Dedifferentiated amniotic fluid mesenchymal stem cell (primary cell): ENCODE data around the gene TGFBR2.

Source experiments
- DNase-seq: peaks from one replicate; pipeline ENCODE4 v3.0.0-alpha.2; 2016; ENCODE audit errors: extremely low spot score

TGFBR2 gene

DNA sequence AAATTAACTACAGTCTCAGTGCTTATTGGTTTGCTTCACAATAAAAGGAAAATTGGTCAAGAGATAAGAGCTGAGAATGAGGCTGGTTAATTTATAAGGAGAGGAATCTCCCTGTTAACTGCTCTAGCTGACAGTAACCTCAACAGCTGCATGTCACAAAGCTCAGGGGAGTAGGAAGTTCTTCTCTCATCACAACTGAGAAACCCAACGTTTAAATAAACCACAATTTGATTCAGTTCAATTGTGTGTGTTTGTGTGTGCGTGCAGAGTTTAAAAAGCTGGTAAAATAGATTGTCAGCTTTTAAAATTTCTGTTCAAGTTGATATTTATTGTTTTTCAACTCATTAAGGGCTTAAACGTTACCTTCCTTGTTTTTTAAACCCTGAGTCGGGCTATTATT lies 3.5 kb upstream of the TGFBR2 start:
- DNase-seq = no peak

DNA sequence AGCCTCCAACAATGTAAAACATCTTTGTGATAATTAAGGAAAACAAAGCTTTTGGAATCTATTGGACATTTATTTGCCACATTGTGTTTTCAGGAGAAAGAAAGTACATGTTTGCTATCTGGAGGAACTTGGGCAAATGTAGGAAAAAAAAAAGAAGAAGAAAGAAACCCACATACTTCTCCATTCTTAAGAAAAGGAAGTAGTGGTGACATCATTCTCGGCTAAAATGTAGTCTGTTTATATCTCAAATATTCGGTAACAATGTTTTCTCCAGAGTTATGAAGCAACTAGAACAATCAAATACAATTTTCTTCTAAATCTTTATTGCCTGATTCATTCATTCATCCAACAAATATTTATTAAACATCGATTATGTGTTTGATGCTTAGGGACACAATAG lies 2.3 kb upstream of the TGFBR2 start:
- DNase-seq = no peak

DNA sequence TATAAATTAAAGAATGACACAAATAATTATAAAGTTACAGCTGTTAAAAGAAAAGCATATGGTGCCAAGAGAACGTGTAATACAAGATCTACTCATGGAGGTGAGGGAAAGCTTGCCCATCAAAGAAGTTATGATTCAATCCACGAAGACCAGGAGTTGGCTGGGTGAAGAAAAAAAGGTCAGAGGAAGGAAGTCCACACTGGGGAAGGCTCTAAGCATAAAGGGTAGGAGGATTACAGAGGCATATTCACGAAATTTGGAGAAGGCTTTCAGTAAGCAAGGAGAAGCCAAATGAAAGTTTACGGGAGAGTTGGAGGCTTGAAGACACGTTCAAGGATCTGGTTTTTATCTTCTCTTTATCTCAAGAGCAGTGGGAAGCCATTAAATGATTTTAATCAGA lies 1.8 kb upstream of the TGFBR2 start:
- DNase-seq = no peak

DNA sequence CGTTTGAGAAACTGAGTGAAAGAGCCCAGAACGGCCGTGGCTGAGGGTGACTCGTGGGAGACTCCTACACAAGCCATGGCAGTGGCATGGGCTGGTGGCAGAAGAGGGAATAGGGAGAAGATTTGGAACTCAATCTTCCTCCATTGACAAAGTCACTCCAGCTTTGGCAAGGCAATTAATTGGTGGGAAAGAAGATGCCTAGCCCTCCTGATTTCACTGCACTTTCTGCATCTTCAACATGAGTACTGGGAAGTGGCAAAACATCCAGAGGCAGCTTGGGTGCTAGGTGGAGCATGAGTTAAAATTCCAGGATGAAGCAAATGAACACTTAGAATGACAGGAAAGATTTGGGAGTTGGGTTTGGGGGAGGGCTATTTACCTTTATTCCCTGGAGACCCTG lies 1.4 kb upstream of the TGFBR2 start:
- DNase-seq = no peak

DNA sequence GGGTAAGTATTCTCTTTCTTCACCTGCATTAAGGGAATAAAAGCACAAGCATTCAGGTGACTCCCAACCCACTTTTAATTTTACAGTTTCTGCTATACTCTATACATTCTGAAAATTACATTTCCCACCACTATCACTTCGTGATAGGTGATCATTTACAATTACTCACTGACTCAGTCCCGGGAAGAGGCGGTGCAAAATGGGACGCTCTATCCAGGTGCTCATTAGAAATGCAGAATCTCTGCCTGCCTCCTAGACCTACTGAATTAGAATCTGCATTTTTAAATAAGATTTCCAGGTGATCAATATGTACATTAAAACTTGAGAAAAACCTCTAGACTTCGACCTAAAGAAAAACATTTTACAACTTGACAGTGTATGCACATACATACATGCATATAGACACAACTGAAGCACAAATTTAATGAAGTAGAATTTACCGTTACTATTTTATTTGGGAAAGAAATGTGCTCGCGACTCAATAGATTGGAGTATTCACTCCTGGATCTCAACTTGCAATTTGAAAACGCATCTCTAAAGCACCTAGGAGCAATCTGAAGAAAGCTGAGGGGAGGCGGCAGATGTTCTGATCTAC lies 598 bp upstream of the TGFBR2 start:
- no peak for DNase-seq

DNA sequence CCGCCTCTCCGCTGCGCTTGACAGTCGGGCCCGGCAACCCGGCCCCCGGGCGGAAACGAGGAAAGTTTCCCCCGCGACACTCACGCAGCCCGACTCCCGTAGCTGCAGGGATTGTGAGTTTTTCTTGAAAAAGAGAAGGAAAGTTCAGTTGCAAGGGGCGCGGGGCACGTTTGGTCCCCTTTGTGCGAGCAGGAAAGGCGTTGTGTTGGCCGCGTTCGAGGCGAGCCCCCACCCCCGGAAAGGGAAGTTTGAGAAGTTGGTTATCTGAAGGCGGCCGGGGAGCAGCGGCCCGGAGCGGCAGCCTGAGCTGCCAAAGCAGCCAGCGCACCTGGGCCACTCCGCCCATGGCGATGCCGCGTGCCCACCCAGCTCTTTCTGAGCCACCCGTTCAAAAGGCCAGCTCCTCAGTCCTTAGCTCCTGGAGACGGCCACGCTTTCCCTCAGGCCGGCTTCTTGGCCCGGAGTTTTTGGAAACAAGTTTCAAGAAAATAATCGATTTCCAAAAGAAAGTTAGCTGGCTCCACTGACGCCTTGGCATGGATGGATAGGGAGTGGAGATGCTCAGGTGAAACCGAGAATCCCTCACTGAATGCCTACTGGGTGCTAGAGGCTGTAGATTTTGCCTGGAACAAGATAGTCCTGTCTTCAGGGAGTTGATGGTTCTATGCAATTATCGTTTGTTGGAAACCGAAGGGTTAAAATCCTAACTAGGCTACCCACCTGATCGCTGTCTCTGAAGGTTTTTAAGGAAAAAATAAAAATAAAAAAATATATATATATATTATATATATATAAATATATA lies 832 bp downstream of the TGFBR2 start:
- no peak for DNase-seq

DNA sequence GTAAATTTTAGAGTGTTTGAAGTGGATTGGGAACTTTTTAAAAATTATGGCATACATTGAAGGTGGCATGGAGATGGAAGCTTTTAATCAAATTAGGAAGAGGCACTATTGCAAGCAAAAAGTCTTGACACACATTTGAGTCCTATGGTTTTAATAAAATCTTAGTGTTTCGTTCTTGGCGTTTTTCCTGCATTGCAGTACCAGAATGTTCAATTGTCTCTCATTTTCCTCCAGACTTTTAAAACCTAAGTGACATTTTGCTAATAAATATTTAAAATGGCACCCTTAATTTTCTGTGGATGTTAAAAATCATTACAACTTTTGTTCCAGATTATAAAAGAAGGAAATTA lies 2.2 kb downstream of the TGFBR2 start:
- no peak for DNase-seq

DNA sequence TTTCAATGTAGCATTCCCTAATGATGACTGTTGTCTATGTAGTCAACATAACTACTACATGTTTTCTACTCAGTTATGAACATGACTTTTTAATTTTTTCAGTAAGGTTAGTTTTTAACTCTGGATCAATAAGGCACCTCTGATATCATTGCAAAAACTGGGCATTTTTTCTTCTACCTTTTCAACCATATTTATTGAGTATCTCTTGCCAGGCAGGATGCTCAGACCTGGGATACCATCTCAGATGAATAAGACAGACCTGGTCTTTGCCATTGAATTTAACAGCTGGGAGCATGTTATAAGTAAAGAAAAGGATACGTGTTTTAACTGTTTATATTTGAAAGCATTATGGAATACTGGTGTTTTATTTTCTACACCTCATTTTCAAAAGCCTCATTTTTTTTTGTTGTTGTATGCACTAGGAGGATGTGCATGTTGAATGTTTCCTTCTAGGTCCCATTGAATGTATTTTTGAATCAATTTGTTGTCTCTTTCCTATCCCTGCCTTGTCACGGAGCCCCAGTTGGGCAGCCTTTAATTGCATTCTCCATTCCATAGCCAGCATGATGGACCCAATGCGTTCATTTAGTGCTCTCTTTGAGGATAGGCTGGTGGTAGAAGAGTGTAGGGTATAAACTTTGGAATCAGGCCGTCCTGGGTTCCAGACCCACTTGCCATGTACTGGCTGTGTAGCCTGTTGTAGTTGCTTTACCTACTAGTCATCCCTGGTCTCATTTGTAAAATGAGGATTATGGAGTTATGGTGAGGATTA lies 3.7 kb downstream of the TGFBR2 start:
- no peak for DNase-seq

DNA sequence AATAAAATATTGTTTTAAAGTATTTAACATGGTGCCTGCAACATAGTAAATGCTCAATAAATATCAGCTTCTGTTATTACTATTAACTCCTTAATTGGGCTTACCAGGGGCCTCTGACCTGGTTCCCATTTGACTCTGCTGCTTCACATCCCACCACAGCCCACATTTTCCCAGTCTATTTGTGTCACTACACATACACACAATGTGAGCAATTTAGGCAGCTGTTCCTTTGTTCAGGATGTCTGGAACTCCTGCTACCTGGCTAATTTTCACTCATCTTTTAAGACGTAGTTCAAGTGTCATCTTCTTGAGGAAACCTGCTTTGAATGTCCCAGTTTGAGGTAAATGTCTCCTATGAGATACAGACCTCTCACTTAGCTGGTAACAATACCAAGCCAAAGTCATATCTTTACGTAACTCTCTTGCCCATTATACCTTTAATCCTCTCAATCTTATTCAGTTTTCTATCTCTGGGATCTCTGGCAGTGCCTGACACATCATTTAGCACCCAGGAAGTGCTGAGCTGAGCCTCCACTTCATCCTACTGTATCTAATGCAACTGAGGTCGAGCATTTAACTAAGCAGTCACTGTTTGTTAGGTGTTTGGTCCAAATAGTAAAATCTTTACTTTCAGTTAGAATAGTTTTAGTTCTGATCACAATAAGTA lies 4.4 kb downstream of the TGFBR2 start:
- DNase-seq = no peak

DNA sequence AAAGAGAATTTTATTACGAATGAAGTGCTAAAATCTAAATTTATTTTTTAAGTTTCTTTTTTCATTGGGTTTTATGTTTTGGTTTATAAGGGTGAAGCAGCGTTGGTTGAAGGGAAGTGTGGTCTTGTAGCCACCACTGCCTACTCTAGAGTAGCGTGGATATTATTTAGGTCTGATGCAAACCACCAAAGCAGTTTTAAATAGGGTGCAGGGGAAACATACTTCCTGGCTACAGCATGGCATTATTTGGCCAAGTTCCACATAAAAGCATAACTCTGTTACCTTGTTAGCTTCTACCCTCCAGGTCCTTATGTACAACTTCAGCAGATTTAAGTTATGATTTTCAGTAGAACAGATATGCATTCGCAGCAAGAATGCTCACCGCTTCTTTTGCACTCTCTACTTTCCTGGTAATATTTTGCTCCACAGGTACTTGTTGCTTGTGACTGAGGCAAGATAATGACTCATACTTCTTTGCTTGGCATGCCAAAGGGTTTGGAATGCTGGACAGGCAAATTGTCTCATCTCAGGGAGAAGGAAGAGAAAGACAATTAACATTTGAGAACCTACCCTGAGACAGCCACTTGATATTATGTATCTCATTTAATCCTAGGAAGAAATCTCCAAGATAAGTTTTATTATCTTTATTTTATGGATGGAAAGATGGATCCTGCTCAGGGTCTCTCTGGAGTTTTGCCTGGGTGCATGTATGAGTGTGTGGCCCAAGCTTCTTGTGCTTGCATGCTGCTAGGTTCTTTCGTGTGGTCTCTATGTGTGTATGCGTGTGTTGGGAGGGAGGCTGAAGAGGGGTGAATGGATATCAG lies 5.4 kb downstream of the TGFBR2 start:
- no peak for DNase-seq

DNA sequence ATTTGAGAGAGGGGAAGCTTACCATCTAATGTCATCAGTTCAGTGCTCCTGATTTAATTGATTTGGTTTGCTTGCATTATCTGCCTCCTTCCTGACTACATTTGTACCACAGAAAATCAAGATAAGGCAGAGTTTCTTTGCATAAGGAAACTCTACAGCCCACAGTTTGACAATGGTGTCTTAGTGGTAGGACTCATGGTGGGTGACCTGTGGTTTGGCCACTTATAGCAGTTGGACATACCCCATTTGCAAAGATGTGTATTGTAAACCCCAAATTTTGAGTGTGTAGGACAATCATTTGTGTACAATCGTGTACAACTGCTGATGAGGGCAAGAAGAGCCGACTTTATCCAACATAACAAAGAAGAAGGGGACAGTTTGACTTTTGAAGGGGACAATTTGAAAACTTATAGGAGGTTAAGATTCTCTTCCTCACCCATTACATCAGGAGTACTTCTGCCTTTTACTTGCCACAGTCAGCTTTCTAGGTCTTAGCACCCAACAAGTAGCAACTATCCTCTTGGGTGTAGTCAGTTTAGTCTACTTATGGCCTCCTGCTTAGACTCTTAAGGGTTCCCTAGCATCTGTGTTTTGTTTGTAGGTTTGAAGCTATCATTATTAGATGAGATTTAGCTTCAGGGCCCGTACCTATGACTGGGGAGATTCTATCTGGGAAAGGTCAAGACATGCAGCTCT lies 6.2 kb downstream of the TGFBR2 start:
- no peak for DNase-seq

DNA sequence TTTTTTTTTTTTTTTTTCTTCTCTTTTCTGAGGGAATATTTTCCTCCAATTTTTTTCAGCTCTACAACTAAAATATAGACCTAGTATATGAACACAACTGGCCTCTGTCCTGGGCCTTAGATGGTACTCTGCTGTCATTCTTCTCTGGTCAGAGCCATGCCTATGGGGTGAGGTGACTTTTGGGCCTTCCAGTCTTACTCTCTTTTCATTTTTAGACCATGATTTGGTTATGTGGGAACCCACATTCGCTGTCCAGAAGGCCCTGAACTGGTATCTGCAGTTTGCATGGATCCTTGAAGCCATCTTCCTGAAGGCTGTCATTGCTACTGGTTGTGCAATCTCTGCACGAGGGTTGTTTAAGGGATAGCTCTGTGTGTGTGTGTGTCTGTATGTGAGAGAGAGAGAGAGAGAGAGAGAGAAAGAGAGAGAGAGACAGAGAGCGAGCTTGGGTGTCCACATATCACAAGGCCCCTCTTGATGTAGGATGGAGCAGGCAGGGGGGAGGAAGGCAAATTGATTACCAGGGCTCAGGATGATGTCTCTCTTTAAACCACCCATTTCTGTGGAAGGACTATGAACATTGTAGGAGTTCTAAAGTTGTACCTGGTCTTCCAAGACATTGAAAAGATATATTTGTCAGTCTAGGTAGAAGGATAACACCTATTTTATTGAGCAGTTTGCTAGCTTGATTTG lies 6.9 kb downstream of the TGFBR2 start:
- DNase-seq = no peak

DNA sequence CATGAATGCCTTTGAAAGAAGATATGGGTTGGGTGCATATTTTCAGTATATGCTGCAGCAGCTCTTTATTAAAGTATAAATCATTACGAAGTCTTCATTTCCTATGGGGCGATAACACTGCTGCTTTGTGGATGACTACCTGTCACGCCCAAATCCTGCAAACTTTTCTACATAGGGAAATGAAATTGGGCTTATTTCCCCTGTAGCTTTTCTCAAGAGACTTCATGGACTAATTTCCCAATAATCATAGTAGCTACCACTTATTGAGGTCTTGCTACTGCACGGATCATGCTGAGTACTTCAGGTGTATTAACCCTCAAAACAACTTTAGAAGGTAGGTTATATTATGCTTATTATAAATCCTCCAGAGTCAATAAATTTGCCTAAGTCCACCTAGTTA lies 8.0 kb downstream of the TGFBR2 start:
- DNase-seq = no peak

DNA sequence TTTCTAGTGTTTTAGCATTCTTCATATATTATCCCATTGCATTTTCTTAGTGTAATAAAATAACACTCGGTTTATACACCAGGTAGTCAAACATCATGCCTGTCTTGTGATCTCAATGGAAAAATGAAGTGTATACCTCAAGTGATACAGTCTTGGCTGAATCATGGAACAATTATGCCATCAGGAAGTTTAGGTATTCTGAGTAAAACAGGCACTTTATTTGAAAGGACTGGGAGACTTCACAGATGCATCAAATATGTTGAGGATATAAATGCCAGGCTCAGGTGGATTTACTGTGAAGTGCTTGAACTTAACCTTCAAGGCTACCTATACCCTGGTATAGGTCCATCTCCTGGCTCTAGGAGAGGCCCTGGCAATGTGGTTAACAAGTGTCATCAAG lies 8.5 kb downstream of the TGFBR2 start:
- no peak for DNase-seq

DNA sequence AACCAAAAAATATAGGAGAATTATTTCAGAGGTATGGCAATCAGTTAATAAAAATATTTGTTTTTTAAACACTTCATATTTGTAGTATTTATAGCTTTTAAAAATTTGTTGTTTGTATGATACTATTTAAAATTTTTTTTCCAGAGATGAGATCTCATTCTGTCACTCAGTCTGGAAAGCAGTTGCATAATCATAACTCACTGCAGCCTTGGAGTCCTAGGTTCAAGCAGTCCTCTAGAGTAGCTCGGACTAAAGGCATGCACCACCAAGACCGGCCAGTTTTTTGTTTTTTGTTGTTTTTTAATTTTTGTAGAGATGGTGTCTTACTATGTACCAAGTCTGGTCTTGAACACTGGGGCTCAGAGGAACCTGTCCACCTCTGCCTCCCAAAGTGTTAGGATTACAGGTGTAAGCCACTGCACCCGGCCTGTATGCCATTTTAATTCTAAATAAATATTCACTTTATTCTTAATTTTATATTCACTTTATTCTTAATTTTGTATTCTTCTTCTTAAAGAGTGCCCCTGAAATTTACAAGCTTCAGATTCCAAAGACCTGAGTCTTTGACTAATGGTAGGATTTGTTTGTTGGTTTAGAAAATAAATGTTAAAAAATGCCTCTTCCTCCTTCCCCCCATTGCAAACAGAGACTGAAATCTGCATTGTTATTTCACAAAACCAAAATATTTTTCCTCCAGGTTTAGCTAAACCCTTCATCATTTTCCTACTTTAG lies 9.4 kb downstream of the TGFBR2 start:
- no peak for DNase-seq

DNA sequence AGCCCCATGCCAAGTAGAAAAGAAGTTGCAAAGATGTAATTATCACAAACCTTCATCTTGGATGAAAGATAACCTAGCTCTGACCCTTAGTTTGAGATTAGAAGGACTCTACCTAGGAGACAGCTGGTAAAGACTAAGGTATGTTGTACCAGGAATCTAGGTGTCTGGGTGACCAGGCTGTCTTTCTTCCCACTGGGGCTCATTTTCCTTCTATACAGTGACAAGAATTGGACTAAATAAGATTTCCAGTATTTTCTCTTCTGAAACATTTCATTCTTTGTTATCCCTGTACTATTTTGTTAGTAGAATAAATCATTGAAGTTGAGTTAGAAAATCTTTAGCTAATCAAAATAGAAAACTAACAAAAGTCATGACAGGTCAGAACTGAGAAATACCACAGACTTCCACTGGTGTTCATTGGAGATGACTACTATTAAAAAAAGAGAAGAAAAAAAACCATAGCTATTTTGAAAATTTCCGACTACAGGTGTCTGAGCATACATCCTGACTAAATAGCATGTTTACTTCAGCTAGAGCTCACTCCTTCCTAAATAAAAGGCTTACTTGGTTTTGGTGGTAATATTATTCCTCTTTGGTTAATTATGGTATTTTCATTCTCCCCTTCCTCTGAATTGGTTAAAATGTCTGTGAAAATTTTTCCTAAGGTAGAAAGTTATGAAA lies 10.1 kb downstream of the TGFBR2 start:
- no peak for DNase-seq

DNA sequence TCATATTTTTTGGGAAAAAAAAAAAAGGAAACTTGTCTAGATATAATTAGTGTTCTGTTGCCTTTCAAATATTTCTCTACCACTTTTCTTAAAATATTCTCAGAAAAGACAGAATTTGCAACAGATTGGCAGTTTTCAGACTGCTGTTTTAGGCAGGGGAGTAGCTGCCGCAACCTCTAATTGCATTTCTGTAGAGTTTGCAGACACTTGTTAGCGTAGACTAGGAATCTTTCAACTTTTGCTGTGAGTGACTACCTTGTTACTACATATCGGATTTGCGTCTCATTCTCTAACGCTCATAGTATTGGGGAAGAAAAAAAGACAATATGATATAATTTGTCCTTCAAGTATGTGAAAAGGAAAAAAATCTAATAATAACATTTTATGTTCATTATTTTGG lies 10.7 kb downstream of the TGFBR2 start:
- DNase-seq = no peak

DNA sequence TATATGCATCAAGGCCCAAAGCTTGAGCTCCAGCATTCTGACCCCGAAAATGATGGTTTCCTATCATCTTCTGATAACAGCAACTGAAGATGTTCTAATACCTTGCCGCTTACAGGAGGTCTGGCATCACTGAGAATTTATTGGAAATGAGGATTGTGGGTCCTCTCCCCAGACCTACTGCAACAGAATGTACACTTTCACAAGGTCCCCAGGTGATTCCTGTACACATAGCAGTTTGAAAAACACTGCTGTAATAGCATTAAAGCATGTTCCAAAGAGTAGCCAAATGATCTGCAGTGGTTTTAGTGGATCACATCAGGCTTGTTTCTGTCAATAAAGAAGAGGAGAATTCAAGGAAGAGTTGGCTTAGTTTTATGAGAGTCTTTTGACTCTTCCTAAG lies 11.3 kb downstream of the TGFBR2 start:
- DNase-seq = no peak

DNA sequence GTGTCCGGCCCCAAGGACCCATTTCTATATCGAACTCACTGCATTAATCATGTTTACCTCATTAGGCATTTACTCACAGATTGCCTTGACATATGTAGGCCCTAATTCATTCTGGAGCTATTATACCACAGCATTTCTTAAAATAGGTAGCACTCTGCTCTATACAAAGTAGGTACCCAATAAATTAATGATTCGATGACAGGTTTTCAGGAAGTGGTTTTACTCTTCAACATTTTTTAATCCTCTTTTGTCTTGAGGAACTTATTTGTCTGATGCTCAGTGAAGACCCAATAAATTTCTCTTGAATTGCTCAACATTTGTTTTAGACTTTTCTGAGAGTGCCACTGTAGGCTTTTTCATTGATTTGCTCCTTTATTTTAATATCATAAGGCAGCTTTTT lies 12.1 kb downstream of the TGFBR2 start:
- no peak for DNase-seq
